ENCODE results near the gene CCDC126. TPM values are rescaled to one million over a fixed set of nuclear protein-coding genes. Genes with fewer than 3 reads are reported as not detected.

Gene CCDC126
- 9.0 and 9.5 TPM in 2 replicates for total RNA-seq

DNA sequence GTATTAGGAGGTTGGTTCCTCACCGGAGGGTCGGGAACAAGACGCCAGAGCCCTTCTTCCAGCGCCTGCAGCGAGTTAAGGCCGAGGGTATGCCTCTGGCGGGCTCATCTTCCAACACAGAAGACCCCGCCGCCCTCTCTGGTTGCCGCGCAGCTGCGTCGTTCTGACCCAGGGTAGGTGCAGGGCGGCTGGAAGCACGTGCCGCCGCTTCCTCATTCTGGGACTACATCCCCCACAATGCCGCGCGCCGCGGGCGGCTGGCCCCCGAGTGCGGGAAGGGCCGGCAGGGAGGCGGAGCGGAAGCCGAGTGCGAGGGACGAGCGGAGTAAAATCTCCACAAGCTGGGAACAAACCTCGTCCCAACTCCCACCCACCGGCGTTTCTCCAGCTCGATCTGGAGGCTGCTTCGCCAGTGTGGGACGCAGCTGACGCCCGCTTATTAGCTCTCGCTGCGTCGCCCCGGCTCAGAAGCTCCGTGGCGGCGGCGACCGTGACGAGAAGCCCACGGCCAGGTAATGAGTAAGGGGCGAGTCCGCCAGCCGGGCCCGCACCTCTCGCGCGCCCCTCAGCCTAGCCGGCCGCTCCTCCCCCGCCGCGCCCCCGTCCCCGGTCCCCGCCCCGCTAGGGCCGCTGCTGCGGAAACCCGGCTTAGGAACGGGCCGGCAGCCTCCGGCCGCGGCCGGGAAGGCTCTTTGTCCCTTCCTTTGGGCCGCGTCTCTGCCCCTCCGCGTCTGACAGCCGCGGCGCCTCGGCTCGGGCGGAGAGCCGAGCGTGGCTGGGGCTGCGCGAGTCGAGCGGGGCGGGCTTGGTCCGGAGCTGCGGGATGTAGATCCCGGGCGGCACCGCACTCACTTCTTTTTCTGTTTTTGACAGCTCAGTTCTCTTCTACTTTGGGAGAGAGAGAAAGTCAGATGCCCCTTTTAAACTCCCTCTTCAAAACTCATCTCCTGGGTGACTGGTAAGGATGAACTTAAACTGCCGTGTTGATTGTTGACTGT is at the start of gene CCDC126:
TSS of gene CCDC126 (plus strand) at position 289 of the 998 bp plus-strand sequence. CDS start 13,934 bp downstream, outside the sequence.

DNA sequence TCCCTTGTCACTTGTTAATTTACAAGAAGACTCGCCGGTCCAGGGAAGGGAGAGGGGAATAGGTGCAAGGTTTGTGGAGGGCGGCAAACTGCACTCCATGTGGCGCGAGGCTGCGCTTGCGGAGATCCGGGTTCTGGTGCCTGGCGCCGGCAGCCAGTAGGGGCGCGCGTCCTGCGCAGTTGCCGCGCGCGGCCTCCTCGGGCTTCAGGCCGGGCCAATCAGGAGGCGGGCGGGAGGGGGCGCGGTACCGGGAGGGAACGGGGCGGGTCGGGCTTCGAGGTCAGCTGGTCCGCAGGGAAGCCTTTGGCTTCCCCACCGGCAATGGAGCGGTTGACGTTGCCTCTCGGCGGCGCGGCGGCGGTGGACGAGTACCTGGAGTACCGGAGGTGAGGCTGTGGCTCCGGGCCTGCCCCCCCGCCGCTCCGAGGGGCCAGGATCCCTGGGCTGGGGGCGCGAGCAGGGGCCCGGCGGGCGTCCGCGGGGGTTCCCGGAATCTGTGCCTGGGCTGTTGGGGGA is 82.8 kb downstream of the CCDC126 start, which contains the start of gene FAM221A:
TSS of gene FAM221A (plus strand) at position 302 of the 516 bp plus-strand sequence. CDS start at position 322, 20 bp downstream.

Small RNA genes lying within 50 kb of the gene (small RNA-seq; reads per million reads assigned to genes)
- not detected for gene AC006026.2

Other genes starting within 250 kb of the CCDC126 start
- gene IGF2BP3, start 126.9 kb upstream of the CCDC126 start, total RNA-seq, result 0.26 and 0.76 TPM in 2 replicates
- gene TRA2A, start 65.4 kb upstream of the CCDC126 start, total RNA-seq, result 33.6 and 40.6 TPM in 2 replicates
- gene FAM221A, start 82.8 kb downstream of the CCDC126 start, total RNA-seq, result 1.4 TPM in 2 replicates
- gene STK31, start 112.8 kb downstream of the CCDC126 start, total RNA-seq, result 0.13 and 0.22 TPM in 2 replicates